ENCODE measurements around the gene SCN8A.
A peak's percentile ranks its signal among the peaks of the same experiment; 100 is the strongest.

The SCN8A gene

DNA sequence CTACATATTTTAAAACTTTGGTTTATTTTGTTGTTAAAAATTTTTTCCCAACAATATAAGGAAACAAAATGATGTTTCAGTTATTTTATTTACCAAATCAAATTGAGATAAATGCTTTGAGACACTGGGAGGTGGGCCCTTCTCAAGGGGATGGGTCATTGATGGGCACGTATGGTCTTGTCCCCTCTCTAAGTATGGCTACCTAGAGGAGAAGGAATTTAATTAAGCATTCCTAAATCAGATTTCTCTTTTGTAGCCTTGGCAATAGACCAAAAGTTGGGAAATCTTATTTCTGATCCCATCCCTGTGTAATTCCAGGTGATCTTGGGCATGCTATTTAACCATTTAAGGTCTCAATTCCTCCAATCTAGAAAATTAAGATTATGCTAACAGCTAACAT is 79.0 kb downstream of the SCN8A start:
- no peak for DNase-seq (ENCODE audit: low spot score)

- DNase-seq (ENCODE audit: low spot score), result no peak
These were observed 81.3 kb downstream of the SCN8A start for GRCh38 chr12:51672334-51672733.

DNA sequence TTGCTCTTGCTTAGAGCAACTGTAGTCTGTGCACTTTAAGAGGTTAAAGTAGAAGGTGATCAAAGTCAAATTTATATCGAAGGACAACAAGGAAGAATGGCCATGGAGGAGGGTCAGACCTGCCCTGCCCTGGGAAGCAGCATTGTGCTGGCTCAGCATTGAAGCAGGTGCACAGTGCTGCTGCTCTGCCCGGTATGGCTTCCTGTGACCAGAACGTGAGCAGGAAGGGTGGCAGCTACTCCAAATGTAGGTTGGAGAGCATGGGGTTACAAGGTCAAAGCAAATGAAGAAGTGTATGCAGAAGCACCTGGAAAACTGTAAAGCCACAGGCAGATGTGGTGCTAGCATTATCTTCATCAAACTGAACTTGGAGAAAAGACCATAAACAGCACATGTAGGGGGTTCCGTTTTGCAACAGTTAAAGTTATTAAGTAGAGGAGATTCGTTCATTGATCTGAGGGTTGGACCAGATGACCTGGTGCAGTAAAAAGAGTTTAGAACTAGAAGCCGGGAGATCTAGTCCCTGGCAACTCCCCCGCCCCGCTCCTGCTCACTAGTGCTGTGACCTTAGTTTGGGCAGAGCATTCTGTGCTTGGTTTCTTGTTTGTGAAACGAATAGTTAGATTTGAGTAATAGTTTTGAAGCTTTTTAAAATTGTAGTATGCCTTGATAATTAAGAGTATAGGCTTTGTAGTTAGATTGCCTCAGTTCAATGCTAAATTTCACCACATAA is 84.2 kb downstream of the SCN8A start:
- DNase-seq (ENCODE audit: low spot score), result no peak

GRCh38 chr12:51676875-51677274 is 85.8 kb downstream of the SCN8A start:
- no peak for DNase-seq (ENCODE audit: low spot score)

- DNase-seq (ENCODE audit: low spot score), result no peak
These were observed 86.4 kb downstream of the SCN8A start for GRCh38 chr12:51677284-51677968.

DNA sequence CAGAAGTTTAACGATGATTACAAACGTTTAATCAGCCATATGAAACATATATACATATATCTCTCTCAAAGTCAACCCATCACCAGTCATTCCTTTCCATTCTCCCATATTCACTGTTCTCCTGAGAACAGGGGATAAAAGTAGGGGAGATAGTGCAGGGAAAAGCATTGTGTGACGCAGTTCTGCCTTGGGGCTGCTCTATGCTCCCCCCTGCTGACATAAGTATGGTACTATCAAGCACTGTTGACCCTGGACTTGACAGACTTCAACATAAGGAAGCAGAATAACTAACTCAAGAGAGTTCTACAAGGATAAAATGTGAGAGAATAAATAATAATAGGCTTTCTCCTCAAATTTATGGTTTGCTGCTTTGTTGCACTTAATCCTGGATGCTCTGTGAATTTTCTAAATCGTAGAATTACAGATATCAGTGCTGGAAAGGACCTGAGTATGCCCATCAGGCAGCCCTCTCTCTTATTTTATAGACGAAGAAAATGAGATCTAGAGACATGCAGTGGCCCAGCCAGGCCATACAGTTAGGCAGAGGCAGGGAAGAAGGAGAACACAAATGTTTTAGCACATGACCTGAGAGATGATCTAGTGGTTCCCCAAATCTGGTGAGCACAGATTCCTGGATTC is 87.2 kb downstream of the SCN8A start:
- DNase-seq (ENCODE audit: low spot score), result peak; percentile 48

- no peak for DNase-seq (ENCODE audit: low spot score)
These were observed 91.9 kb downstream of the SCN8A start for GRCh38 chr12:51682981-51683380.

DNA sequence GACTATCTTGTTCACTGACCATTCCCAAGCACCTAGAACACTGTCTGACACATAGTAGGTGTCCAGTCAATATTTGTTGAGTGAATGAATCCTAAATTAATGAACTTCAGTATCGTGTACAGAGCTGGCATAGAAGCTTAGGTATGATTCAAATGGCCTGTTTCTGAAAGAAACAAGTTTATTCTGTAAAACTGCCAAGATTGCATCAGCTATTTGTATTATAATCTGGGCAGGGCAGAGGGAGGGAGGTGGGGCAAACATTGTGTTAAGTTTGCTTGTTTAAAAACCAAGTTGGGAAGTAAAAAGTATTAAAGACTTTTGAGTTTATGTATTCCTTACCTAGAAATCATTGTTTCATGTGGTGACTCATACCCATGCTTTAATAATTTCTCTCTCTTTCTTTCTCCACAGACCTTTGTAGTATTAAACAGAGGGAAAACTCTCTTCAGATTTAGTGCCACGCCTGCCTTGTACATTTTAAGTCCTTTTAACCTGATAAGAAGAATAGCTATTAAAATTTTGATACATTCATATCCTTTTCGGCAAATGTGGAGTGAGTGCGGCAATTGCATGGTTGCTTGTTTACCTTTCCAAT is 92.8 kb downstream of the SCN8A start:
- DNase-seq (ENCODE audit: low spot score), result no peak

DNA sequence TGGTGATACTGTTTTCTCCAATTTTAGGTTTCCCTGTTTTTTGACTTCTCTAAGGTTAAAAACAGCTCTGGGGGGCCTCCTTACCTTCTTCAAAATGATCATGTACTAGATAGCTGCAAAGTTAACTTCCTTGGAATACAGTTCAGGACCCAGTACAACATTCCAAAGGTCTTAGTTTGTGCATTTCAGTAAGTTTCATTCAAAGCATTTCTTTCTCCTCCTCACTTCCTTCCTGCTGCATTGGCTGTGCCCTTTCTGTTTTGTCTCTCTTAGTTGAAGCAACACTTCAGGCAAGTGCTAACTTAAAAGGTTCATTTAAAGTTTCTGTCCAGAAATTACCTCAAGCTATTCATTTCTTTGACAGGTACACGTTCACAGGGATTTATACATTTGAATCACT is 95.7 kb downstream of the SCN8A start:
- DNase-seq (ENCODE audit: low spot score), result no peak

- no peak for DNase-seq (ENCODE audit: low spot score)
These were observed 96.1 kb downstream of the SCN8A start for GRCh38 chr12:51687177-51687576.

DNA sequence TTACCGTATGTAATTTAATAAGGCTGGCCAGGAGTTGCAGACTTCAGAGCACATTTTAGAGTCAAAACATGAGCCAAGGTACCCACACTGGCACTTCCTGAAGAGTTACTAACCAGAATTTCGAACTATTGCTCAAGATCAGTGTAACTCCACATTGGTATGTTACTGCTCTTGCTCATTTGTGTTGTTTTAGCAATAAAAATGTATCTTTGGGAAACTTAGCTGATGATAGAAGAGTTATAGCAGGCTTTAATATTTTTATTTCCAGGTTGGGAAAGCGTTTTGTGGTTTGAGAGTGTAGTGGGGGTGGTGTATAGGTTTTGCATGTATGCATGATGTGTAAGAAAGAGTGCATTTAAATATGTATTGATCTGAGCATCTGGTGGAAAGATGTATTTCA is 96.6 kb downstream of the SCN8A start:
- no peak for DNase-seq (ENCODE audit: low spot score)

DNA sequence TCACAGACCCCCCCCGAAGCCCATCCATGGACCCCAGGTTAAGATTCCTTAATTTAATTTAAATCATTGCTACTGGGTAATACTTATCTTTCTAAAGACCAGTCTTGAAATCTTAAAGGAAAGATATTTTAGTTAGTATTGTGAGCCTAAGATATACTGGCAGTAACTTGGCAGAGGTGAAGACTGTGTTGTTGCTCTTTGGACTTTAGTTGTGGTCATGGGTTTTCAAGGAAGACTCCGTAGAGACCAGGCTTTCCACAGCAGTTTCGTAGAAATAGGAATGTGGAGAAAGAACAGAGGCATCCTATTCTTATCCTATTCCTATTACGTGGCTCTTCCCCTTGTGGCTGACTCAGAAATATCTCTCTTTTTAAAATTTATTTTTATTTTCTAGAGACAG is 99.0 kb downstream of the SCN8A start:
- DNase-seq (ENCODE audit: low spot score), result no peak

- no peak for DNase-seq (ENCODE audit: low spot score)
These were observed 101.0 kb downstream of the SCN8A start for GRCh38 chr12:51692016-51692415.

DNA sequence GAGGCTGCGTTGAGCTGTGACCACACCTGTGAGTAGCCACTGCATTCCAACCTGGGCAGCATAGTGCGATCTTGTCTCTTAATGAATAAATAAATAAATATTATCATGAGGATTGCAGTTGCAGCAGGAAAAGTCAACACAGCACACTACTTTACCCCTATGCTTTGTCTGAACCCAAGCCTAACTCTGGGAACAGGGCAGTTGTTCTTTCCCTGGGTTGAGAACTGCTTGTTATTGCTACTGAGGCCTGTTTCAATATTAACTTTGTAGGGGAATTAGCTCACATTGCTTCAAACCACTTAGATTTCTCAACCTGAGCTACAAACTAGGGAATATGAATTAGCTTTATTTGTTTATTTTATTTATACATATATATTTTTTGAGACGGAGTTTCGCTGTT is 102.5 kb downstream of the SCN8A start:
- no peak for DNase-seq (ENCODE audit: low spot score)

GRCh38 chr12:51694146-51694545 is 103.1 kb downstream of the SCN8A start:
- DNase-seq (ENCODE audit: low spot score), result no peak

GRCh38 chr12:51695241-51696010 is 104.4 kb downstream of the SCN8A start:
- no peak for DNase-seq (ENCODE audit: low spot score)

DNA sequence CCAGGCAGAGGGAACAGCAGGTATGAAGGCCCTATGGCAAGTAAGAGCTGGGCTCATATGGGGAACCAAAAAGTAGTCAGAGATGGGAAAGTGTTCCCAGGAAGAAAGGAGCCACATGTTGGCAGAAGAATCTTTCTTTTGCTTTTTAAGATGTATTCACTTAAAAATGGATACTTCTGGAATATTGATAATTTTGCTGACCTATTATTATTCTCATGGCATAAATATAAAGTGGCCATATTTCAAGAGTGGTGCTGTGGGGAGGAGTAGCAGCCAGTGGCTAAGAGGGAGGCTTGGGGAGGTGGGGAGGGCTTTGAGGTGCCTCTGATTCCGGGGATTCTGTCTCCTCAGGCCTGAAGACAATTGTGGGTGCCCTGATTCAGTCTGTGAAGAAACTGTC is 108.2 kb downstream of the SCN8A start:
- DNase-seq (ENCODE audit: low spot score), result no peak

DNA sequence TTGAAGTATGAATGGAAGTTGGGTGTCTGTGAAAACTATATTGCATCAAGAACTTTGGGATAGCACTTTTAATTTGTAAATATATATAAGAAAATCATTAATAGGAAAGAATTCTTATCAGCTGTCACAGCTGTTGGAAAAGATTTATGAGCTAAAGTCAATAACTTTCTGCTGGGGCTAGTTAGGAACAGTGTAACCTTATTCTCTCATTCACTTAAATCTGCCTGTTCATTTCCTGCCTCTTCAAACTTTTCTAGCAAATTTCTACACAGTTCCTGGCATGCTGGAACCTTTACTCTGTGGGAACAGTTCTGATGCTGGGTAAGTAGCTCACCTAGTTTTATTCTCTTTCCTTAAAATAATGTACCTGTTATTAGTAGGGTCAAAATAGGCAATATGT is 109.9 kb downstream of the SCN8A start:
- DNase-seq (ENCODE audit: low spot score), result no peak

DNA sequence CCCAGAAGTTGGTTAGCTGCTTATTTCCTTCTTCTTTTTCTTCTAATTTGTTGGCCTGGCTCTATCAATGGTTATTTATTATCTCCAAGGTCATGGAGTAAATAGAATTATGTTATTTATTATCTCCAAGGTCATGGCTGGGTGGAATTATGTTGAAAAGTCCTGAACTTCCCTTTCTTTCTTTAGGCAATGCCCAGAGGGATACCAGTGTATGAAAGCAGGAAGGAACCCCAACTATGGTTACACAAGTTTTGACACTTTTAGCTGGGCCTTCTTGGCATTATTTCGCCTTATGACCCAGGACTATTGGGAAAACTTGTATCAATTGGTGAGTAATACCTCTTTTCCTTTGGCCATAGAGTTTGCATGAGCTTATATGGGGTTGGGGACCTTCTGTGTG is 111.6 kb downstream of the SCN8A start:
- DNase-seq (ENCODE audit: low spot score), result no peak

- DNase-seq (ENCODE audit: low spot score), result no peak
These were observed 114.4 kb downstream of the SCN8A start for GRCh38 chr12:51705450-51705849.

GRCh38 chr12:51706206-51706605 is 115.2 kb downstream of the SCN8A start:
- DNase-seq (ENCODE audit: low spot score), result no peak

DNA sequence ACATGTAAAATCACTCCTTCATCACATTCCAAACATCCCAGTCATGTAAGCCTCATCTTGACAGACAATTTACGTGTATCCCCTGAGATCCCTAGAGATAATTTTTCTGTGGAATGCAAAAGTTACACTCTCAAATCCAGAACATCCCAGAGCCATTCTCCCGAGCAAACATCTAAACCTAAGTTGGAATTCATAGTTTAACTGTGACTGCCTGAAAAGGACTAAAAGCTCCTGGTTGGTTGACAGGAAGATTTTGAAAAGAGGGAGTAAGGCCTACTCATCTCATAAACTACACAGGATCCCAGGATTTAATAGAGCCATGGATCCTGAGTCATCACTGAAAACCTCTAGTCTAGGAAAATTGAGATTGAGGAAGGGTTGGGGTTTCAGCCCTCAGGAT is 123.6 kb downstream of the SCN8A start:
- DNase-seq (ENCODE audit: low spot score), result peak; percentile 55
